ENCODE results near the gene MPP1.

DNA sequence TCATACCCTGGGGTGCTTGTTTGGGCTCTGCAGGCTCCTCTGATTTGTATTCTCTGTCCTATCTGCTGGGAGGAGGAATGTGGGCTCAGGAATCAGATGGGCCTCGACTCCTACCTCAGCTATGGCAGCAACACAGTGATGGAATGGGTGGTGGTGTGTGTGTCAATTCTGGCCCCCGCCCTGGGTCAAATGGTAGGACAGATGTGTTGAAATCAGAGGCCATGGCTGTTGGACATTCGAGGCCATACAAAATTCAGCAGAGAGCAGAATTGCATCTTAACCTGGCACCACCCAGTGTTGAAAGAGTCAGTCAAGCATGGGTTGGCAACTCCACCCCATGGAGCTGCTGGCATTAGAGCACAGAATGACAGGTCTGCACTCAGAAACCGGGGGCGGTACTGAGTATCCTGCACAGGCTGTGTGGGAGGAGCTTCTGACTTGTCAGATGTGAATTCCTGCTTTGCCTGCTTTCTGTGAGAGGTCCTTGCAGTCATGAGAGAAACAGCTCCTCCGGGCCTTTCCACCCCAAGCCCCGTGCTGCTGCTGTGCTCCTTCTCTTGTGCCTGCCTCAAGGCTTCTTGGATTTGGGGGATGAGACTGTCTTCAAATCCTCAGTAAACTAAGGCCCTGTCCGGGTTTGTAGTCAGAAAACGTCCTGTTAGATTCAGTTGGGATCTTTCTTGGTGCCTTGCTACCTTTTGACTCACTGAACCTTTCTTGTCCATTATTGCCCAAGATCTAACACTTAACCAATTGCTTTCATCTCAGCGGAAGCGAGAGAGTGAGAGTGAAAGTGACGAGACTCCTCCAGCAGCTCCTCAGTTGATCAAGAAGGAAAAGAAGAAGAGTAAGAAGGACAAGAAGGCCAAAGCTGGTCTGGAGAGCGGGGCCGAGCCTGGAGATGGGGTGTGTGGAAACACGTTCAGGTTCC lies 29.6 kb downstream of the MPP1 start:
- TF ChIP-seq, protein P1, sequence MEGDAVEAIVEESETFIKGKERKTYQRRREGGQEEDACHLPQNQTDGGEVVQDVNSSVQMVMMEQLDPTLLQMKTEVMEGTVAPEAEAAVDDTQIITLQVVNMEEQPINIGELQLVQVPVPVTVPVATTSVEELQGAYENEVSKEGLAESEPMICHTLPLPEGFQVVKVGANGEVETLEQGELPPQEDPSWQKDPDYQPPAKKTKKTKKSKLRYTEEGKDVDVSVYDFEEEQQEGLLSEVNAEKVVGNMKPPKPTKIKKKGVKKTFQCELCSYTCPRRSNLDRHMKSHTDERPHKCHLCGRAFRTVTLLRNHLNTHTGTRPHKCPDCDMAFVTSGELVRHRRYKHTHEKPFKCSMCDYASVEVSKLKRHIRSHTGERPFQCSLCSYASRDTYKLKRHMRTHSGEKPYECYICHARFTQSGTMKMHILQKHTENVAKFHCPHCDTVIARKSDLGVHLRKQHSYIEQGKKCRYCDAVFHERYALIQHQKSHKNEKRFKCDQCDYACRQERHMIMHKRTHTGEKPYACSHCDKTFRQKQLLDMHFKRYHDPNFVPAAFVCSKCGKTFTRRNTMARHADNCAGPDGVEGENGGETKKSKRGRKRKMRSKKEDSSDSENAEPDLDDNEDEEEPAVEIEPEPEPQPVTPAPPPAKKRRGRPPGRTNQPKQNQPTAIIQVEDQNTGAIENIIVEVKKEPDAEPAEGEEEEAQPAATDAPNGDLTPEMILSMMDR (conservative IDR thresholded peaks at IDR 0.05; ENCODE audit: low read length) = no peak
- TF ChIP-seq EZH2phosphoT487 (IDR thresholded peaks at IDR 0.05; ENCODE audit: borderline replicate concordance, low read depth, low read length) = no peak
